ENCODE data around the gene ATP4A.

Gene ATP4A

DNA sequence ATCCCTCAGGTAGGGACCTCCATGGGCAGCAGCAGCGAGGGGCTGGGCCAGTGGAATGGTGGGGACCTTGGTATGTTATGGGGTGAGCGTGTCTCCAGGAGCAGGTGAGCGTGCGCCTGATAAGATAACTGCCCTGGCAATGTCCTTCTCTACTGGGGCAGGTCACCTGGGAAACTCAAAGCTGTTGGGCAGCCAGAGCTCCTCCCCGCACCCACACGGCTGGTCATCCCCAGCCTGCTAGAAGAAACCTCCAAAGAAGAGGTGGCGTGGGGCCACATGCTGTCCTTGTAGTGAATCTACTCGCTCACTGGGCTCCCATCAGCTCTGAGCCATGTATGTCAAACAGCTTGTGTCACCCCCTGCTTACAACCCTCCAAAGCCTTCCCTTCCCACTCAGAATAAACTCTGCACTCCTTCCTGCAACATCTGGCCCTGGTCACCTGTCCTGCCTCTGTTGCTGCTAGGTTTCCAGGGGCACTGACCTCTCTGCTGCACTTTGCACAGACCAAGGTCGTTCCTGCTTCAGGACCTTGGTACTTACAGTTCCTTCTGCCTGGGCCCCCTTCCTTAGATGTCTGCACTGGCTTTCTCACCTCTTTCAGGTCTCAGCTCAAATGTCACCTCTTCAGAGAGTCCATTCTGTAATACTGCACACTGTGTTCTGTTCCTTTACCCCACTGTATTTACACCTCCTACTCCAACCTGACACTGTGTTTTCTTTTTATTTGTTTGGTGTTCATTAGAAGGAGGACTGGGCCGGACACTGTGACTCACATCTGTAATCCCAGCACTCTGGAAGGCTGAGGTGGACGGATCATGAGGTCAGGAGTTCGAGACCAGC, 1.8 kb upstream of the ATP4A start:
- DNase-seq (ENCODE audit: low read depth in 2 of 2) = no peak

DNA sequence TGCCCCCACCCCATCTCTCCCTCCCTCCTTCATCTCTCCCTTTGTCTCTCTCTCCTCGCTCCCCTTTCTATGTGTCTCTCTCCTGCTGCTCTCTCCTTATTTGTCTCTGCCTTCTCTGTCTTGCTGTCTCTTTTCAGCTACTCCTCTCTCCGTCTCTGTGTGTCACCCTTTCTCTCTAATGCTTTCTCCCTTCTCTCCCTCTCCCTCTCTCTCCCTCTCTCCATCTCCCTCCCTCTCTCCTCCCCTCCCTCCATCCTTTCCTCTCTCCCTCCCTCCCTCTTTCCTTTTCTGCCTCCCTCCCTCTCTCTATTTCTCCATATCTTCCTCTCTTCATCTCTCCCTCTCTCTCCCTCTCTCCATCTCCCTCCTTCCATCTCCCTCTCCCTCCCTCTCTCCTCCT, 682 bp downstream of the ATP4A start:
- no peak for DNase-seq (ENCODE audit: low read depth in 2 of 2)

DNA sequence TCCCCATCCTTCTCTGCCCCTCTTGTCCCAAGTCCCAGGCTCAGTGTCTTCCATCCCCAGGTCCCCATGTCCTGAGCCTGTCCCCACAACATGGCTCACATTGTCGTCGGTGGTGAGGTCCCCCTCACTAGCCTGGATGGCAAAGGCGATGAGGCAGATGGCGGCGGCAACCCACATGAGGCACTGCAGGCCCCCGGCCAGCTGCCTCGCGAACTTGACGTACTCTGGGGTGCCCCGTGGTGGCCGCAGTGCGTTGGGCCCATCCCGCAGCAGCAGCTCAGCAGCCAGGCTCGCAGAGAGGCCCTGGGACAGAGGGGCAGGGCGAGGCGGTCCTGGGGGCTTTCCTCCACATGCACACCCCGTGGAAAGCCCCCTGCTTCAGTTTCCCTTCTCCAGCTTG, 1.1 kb downstream of the ATP4A start:
- no peak for DNase-seq (ENCODE audit: low read depth in 2 of 2)

DNA sequence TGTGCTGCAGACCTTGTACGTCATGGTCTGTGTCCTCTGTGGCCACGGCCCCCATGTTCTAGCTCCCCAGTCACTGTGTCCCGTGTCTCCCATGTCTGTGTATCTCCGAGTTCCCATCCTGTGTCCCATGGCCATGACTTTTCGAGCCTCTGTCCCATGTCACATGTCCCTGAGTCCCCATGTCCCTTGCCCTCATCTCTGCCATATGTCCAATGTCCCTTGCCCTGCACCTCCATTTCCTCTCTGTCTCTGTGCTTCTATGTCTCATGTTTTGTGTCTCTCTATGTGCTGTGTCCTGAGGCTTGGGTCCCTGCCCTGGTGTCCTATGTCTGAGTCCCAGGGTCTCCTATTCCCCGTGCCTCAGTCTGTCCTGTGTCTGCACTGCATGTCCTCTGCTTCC, 2.0 kb downstream of the ATP4A start:
- no peak for DNase-seq (ENCODE audit: low read depth in 2 of 2)

DNA sequence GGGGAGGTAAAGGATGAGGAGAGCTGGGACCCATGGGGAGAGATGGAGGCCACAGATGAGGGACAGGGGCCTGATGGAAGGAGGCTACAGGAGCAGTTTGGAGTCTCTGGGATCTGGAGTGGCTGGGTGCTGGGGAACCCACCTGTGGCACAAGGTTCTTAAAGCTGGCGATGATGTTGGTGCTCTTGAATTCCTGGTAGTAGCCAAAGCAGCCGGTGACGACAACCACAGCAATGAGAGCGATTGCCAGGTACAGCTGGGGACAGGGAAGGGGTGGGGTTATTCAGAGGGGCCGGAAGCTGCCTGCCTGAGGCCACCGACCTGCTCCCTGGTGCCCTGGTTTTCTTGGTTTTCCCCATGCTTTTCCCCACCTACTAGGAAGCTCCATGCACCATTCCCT, 2.8 kb downstream of the ATP4A start:
- DNase-seq (ENCODE audit: low read depth in 2 of 2) = no peak

DNA sequence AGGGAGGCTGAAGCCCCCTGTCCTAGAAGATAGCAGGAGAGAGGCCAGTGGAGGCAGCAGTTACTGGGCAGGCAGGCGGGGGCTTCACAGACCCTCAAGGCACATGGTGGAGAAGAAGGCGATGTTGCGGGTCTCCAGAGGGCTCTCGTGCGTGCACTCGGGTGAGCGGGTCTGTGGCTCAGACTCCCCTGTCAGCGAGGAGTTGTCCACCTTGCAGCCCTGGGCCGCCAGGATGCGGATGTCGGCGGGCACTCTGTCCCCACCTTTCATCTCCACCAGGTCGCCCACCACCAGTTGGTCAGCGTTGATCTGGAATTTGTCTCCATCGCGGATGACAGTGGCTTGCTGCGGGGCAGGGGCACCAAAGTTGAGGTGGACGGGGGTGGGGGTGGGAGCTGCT, 3.2 kb downstream of the ATP4A start:
- DNase-seq (ENCODE audit: low read depth in 2 of 2) = no peak

DNA sequence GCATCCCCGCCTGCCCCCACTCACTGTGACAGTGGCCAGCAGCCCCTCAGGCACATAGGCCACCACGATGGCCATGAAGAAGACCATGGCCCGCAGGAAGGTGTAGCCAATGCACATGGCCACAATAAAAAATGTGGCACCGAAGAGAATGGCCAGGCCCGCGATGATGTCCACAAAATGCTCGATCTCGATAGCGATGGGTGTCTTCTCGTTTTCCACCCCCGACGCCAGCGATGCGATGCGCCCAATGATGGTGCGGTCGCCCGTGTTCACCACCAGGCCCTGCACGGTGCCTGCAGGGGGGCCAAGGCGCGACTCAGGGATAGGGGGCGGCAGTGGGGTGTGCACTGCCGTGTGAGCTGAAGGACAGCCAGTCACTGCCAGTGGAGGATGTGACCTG, 3.7 kb downstream of the ATP4A start:
- DNase-seq (ENCODE audit: low read depth in 2 of 2) = no peak

DNA sequence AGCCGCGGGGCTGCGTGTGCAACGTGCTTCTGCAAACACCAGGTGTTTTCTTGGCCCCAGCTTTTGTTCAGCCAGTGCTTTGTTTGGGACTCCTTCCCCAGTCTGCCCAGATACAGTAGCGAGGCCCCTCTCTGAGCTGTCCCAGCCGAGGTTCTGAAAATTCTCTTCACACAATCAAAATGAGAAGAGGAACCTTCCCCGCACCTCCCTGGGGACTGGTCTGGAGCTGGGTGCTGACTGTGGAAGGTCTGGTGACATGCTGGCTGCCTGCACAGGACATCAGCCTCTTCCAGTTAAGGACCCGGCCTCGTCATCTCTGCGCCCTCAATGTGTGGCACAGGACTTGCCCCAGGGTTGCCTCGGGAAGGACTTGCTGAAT, 4.2 kb downstream of the ATP4A start:
- DNase-seq (ENCODE audit: low read depth in 2 of 2) = no peak

DNA sequence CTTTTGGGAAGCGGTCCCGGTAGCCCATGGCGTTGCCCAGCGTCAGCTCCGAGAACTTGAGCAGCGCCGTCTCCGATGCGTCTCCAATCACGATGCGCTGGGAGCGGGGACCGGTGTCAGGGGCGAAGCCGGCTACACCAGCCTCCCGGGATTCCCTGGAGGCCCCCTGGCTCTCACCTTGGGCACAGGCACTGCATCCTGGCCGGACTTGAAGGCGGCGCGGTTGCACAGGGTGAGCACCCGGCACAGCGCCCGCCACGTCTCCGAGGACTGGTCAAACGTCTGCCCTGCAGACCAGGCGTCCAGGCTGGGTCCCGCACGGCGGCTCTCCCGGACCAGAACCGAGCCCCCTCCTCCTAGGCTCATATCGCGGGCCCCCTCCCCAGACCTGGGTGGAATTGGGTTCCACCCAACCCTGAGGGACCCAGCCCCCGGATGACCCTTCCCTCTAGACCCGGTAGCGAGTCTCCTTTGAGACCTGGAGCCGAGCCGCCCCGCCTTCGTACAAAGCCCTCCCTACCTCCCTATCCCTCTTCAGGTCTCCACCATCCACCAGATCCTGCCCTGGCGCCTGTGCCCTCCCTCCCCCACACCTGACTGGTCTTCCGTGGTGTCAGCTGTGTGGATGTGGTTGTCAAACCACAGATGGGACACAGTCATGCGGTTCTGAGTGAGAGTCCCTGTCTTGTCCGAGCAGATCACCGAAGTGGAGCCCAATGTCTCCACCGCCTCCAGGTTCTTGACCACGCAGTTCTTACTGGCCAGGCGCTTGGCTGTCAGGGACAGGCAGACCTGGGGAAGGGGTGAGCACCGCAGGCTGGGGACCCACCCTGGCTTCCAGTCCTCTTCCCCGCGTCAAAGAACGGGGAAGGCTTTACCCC, 4.8 kb downstream of the ATP4A start:
- DNase-seq (ENCODE audit: low read depth in 2 of 2) = no peak

DNA sequence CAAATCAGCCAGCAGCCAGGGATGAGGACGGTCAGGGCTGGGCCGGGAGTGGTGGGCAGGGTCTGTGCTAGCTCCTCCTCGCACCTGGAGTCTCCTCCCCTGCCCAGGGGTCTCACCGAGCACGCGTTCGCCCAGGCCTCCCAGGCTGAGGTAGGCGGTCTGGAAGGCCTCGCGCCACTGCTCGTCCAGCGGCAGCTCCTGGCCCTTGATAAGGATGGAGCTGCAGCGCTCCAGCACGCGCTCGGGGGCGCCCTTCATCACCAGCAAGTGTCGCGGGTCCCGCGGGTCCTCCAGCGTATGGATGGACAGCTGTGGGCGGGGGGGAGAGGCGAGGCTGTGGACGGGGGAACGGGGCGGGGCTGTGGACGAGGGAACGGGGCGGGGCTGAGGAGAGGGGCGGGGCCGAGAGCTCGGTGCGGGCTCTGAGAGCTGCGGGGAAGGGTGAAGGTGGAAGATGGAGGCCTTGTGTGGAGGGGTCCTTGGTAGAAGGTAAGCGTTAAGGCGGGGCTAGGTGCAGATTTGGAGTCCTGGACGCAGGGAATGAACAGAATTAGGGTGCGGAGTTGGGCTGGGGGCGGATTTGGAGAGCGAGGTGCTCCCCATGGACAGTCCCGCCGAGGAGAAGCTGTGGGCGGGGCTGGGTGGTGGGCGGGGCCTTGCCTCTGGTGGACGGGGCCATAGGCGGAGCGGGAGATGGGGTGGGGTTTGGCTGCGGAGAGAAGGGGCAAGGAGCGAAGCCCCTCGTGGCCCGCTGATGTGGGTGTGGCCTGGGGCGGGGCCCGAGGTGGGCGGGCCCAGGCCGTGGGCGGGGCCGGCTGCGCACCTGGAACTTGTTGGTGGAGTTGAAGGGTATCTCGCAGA, 5.7 kb downstream of the ATP4A start:
- DNase-seq (ENCODE audit: low read depth in 2 of 2) = peak; percentile 35 to 46

DNA sequence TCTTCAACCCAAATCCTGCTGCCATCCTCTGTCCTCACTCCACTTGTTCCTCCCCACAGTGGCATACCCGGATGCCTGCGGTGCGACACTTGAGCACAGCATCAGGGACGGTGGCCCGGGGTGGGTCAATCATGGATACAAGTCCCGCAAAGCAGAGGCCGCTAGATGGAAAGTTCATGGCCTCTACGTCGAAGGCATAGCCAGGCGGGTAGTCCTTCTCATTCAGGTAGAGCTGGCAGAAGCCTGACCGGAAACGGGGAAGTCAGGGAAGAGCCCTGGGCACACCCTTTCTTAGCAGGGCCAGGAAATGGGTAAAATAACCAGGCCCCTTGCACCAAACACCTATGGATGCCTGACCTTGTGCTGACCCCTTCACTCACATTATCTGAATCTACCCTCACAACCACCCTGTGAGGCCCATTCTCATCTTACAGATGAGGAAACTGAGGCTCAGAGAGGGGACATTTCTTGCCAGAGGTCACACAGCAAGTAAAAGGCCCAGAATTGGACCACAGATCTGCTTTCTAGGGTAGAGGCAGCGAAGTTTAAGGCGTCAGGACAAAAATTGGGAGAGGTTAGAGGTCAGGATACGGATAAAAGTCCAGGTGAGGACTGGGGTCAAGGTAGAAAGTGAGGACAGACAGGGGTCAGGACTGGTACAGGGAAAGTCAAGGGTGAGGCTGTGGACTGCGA, 6.5 kb downstream of the ATP4A start:
- no peak for DNase-seq (ENCODE audit: low read depth in 2 of 2)

DNA sequence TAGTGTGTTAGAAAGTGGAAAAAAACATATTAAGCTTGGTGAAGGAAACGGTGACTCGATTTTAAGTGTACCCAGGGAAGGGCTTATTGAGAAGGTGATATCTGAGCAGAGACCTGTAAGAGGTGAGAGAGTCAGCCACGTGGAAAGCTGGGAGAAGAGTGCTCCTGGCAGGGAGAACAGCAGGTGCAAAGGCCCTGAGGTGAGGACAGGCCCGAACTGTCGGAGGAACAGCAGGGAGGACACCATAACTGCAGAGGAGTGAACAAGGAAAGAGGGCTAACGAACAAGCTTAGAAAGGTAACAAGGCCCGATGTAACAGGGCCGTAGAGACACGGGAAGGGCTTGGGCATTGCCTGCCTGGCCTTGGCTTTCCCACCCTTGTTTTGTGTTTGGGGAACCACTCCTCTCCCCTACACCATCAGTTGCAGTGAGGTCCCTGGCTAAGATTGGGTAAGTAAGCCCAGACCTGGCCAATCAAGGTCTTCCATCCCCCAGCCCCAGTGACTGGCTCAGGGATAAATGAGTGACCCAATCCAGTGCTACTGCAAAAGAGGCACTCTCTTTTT, 7.3 kb downstream of the ATP4A start:
- no peak for DNase-seq (ENCODE audit: low read depth in 2 of 2)

DNA sequence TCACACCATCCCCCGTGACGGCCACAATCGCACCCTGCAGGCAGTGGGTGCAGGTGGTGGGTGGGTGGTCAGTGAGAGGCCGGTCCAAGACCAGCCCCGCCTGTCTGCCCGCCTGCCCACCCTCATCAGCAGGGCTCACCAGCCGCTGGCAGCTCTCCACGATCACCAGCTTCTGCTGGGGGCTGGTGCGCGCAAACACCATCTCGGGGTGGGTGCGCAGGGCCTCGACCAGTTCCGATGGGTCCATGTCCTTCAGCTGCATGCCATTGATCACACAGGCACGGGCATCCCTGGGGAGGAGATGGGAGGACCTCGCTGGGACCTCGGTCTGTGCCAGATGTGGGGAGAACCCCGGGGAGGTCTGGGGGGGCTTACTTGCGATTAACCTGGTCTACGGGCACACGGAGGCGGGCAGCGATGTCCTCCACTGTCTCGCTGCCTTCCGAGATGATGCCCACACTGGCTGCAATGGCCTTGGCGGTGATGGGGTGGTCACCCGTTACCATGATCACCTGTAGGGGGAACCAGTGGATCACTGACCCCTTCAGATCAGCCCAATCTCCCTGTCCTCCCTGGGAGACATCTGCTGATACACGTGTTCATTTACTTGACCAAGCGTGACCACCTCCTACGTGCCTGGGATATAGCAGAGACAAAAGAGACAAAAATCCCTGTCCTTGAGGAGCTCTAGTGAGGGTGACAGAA, 8.0 kb downstream of the ATP4A start:
- DNase-seq (ENCODE audit: low read depth in 2 of 2) = no peak

DNA sequence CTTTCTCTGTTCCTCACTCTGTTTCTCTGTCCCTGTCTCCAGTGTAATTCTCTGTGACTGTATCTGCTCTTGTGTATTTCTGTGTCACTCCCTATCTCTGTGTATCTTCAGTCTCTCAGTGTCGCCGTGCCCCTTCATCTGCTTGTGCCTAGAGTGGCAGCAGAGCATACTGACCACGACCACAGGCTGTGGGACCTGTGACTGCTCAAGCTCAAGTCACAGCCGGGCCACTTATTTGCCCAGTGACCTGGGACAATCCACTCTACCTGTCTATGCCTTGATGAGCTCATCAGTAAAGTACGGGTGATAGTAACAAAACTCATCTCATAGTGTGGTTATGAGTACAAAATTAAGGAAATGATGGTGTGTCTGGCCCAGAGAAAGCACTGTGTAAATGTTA, 9.4 kb downstream of the ATP4A start:
- DNase-seq (ENCODE audit: low read depth in 2 of 2) = no peak

DNA sequence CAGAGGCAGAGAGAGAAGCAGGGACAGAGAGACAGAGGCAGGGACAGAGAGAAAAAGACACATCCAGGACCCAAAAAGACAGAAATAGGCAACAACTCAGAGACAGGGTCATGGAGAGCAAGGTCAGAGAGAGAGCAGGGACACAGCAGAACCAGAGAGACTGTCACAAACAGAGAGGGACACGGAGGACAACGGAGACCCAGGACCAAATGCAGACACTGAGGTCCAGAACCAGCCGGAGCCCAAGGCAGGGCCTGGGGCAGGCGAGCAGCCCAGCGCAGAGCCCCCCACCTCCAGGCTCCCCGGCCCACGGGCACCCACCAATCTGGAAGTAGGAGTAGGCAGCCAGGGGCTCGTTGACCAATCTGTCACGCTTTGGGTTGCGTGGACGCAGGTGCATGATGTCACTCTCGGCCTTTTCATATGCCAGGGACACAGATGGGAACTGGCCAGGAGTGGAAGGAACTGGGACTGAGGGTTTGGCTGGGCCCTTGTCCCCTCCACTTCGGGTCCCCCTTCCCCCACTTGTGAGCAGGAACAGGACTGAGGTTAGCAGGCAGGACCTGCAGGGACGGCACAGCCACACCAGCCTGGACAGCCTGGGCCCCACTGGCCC, 10.0 kb downstream of the ATP4A start:
- DNase-seq (ENCODE audit: low read depth in 2 of 2) = no peak

DNA sequence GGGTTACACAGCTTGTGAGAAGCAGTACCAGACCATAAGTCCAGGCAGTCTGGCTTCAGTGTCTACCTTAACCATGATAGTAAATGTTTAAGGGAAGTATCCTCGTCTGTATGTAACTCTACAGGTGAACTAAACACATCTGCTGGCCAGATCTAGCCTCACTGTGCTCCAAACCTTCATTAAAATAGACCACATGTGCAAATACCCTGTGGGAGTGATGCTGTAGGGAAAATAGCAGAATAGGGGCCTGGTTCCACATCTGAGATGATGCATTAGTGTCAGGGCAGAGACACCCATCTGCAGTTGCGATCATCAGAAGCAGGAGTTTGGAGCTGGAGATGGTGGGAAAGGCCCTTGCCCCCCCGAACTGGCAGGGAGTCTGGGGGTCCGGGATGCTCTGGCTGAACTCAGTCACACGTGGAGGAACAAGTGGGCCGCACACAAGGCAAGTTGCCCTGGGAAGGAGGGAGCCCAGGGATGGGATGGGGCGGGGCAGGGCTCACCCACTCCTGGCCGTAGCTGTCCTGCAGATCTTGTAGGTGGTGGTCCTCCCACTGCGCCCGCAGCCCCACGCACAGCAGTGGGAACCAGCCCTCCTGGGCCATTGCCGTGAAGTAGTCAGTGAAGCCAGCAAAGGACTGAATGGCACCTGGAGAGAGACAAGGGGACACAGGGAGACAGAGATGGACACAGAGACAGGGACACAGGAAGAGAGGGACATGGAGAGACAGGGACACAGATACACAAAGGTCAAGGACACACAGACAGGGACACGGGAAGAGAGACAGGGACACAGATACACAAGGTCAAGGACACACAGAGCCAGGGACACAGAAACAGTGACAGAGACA, 10.7 kb downstream of the ATP4A start:
- no peak for DNase-seq (ENCODE audit: low read depth in 2 of 2)

DNA sequence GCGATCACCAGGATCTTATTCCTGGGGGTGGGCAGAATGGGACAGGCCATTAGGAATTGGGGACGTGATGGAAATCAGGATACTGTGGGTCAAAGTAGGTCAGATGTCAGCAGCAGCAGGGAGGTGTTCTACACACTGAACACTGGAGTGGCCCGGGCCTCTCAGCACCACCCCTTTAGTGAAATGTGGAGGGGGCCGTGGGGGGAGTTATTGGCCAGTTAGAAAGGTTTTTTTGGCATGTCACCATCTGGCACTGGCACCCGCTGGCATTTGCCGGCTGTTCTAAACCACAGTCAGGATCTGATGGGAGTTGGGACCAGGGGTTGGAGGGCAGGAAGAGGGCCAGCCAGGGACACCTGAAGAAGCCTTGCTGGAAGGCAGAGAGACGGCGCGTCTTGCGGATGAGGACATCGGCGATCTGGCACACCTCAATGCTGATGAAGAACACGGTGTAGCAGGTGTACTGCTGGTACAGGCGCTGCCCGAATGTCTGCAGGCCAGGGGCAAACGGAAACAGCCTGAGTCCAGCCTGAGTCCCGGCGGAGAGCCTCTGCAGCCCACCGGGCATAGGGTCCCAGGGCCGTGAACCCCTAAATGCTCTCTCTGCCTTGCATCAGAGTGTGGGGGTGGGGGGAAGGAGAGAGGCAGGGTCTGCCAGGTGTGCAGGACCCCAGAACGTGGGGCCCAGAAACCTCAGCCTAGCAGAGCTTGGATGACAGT, 12.2 kb downstream of the ATP4A start:
- no peak for DNase-seq (ENCODE audit: low read depth in 2 of 2)

DNA sequence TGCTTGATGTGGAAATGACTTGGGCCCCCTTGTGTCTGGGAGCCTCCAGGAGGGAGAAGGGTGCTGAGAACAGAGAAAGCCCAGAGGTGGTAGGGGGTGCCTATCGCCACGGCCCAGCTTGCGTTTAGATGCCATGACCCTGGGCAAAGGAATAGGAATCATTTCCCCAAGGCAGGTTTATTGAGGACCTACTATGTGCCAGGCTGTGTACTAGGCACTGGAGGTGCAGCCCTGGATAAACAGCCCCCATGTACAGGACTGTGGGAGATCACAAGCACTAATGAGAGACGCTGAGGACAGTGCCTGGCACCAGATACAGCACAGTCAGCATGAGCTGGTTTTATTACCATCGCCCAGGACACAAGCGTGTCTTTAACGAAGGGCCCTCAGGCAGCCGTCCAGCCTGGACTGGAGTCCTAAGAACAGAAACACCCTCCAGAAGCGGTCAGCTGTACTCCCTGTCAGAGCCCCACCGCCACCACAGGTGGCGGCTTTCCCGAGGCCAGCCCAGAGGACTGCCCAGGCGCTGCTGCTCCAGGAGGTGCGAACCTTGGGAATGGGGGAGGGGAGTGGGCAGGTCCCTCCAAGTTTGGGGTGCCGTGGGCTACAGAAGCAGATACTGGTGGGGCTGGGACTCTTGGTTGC, 13.5 kb downstream of the ATP4A start:
- DNase-seq (ENCODE audit: low read depth in 2 of 2) = no peak

Measured in stimulated activated CD4-positive, alpha-beta T cell treated with anti-CD3 and anti-CD28 coated beads, Interleukin-15, amount 100 ng/mL, for 48 hours (primary cell).